Muscle layer of colon (tissue), 2 donors: ENCODE data around the gene ZSCAN31.
"Not testable (repeated sequence)": the region's sequence is repeated elsewhere in the genome, so short reads cannot be mapped to it uniquely, and the experiment has no call there.

Source experiments
- H3K27ac ChIP-seq: one replicate; pipeline ENCODE4 v1.7.0; 2013; ENCODE audit warnings: low read depth, mild to moderate bottlenecking, low read length, moderate library complexity
- H3K27me3 ChIP-seq, 2 donors: one replicate each; pipeline ENCODE4 v1.7.0; 2013; ENCODE audit warnings: low read length in 2 of 2, mild to moderate bottlenecking in 2 of 2; ENCODE audit not compliant: insufficient read depth in 2 of 2, control insufficient read depth in 1 of 2
- H3K36me3 ChIP-seq: one replicate; pipeline ENCODE4 v1.7.0; 2013; ENCODE audit warnings: mild to moderate bottlenecking, low read length; ENCODE audit not compliant: insufficient read depth
- H3K4me1 ChIP-seq: one replicate; pipeline ENCODE4 v1.7.0; 2013; ENCODE audit warnings: mild to moderate bottlenecking, low read length; ENCODE audit not compliant: insufficient read depth
- H3K4me3 ChIP-seq, 2 donors: one replicate each; pipeline ENCODE4 v1.7.0; 2013; ENCODE audit warnings: low read length in 2 of 2, low read depth in 1 of 2, mild to moderate bottlenecking in 1 of 2, moderate library complexity in 1 of 2
- H3K9ac ChIP-seq: one replicate; pipeline ENCODE4 v1.7.0; 2013; ENCODE audit warnings: low read length
- H3K9me3 ChIP-seq: one replicate; pipeline ENCODE4 v1.7.0; 2013; ENCODE audit warnings: mild to moderate bottlenecking, low read length
- donor health status: abdominal sarcoma.
- donor health status: Adenocarcinoma of cecum.

The ZSCAN31 gene

DNA sequence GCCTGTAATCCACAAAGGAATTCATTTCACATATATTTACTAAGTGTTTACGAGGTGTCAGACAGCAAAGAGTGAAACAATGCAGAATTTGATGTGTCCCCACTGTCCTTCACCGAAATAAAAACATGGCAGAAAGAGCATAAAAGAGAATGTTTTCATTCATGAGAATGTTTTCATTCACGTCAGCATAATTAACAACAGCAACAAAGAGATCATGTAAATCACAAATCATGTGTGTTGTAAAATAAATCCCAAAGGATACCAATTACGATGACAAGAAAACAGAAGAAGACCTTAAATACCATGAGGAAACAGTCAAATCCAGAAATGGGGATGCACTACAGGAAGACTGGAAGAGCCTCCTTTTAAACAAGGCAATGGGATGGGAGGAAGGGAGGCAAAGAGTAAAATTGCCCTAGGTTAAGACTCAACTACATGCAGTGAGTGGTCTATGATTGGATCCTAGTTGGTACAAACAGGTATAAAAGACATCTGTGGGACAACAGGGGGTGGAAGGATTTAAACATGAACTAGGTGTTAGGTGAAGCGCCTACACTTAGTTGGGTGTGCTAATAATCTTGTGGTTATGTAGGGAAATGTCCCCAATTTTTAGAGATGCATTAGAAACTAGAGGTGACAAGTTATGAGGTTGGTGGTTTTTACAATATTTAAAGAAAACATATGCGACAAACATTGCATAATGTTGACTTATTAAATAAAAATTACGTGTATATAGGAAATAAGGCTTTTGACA is 1.5 kb downstream of the ZSCAN31 start:
- Histone ChIP-seq H3K4me1 (peaks cover 34% of the 10 kb centered on the region), H3K9me3 (no peaks in the 10 kb centered on the region), H3K27me3 (no peaks in the 10 kb centered on the region), H3K9ac (peak overlapping the region; percentile 87), H3K4me3 (peak overlapping the region; percentile 11 to 80), H3K36me3 (peaks cover 6% of the 10 kb centered on the region), H3K27ac (peak overlapping the region; percentile 99)

DNA sequence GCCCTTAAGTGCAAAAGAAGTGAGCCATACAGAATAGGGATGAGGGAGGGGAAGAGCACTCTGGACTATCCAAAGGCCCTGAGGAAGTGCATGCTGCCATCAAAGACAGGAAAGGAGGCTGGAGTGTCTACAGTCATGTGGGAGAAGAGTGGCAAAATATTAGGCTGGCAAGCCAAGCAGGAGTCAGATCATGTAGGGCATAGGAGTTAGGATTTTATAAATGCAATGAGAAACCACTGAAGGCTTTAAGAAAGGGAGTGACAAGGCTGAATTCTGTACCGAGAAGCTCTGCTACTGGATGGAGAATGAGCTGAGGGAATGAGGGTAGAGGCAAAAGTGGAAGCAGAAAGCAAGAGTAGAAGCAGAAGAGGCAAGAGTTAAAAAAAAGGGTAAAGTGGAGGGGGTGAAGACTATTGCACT is 2.3 kb downstream of the ZSCAN31 start:
- no peaks in the 10 kb centered on the region for H3K9me3 ChIP-seq
- H3K27me3 ChIP-seq, result no peaks in the 10 kb centered on the region
- no peak overlapping the region for H3K9ac ChIP-seq
- peaks cover 34% of the 10 kb centered on the region for H3K4me1 ChIP-seq
- H3K36me3 ChIP-seq, result peaks cover 13% of the 10 kb centered on the region
- H3K27ac ChIP-seq, result peak overlapping the region; percentile 99
- no peak overlapping the region for H3K4me3 ChIP-seq

DNA sequence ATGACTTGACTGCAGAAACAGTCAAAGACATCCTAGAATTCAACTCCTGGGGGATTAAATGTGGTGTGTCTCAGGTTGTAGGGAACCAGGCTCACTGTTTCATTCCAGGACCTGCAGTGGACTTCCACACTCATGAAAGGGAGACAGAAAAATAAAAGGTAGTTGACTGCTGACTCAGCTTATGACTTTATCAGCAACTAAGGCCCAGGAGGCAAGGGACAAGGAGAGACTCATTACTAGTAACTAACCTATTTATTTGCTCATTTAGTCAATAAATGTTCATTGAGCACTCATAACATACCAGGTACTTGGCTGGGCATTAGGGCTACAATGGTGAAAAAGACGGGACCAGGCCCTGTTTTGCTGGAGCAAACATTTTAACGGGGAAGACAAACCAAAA is 2.9 kb downstream of the ZSCAN31 start:
- H3K4me3 ChIP-seq, result no peak overlapping the region
- no peak overlapping the region for H3K9ac ChIP-seq
- H3K9me3 ChIP-seq, result no peaks in the 10 kb centered on the region
- H3K27me3 ChIP-seq, result no peaks in the 10 kb centered on the region
- no peak overlapping the region for H3K27ac ChIP-seq
- H3K4me1 ChIP-seq, result peaks cover 34% of the 10 kb centered on the region
- H3K36me3 ChIP-seq, result peaks cover 13% of the 10 kb centered on the region

DNA sequence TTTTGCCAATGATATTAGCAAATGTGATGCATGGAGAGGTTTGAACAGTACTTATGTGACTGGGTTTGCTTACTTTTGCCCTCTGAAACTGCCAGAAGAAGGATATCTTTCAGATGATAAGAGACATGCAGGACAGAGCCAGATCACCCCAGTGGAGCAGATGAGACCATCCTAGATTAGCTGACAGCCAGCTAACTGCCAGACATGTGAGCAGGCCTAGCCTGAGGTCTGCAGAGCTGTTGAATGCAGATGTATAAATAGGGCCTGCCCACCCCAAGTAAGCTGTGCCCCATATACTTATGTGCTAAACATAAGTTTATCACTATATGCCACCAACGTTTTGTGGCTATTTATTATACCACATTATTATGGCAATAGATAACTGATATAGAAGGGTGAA is 5.9 kb downstream of the ZSCAN31 start:
- H3K4me3 ChIP-seq, result no peak overlapping the region
- peaks cover 21% of the 10 kb centered on the region for H3K4me1 ChIP-seq
- no peaks in the 10 kb centered on the region for H3K27me3 ChIP-seq
- peaks cover 36% of the 10 kb centered on the region for H3K36me3 ChIP-seq
- H3K9ac ChIP-seq, result no peak overlapping the region
- H3K27ac ChIP-seq, result no peak overlapping the region
- H3K9me3 ChIP-seq, result peaks cover 23% of the 10 kb centered on the region

DNA sequence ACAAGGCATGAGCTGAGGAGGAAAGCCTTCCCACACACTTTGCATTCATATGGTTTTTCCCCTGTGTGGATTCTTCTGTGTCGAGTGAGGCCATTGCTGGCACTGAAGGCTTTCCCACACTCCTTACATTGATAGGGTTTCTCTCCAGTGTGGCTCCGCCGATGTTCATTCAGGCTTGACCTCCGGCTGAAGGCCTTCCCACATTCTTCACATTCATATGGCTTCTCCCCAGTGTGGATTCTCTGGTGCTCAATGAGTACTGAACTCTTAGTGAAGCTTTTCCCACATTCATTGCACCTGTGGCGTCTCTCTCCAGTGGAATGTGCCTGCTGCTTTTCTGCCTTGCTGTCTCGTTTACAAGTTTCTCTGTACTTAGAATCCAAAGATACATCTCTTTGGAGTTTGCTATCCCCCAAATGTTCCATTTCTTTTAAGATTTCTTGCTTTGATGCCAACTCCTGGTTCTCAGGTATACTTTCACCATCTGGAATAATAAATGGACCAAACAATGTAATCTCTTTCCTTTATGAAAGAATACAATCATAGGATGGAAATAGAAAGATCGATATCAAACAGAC is 9.5 kb downstream of the ZSCAN31 start:
- Histone ChIP-seq H3K4me3 (peak overlapping the region in 1 of 2 donors; percentile 7), H3K27me3 (no peaks in the 10 kb centered on the region), H3K9me3 (peaks cover 23% of the 10 kb centered on the region), H3K27ac (no peak overlapping the region), H3K9ac (no peak overlapping the region), H3K4me1 (no peaks in the 10 kb centered on the region), H3K36me3 (peaks cover 41% of the 10 kb centered on the region)

DNA sequence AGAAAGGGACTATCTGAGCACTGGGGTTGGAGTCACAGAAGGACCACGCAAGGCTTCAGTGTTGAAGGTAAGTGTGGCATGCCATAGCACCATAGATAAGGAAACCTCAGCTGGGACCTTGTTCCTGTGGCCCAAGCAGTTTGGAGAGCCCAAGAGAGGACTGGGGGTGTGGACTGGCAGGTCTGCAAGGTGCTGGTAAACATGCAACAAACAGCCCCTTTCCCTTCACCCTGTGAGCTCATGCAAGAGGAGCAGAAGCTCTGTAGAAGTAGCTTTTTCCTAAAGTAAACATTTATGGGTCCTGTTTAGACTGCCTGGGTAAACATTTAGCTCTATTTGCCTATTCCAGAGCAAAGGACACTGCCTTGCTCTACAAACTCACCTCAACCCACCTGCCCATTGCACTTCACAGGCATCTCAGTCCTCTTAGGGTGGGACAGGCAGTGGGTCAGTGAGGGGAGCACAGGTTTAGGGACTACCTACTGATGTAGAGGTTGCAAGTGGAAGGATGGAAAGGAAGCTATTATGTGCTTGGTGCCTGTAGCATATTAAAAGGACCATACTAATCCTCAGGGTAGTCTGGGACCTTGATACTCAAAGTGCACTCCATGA is 12.0 kb downstream of the ZSCAN31 start:
- peaks cover 36% of the 10 kb centered on the region for H3K36me3 ChIP-seq
- H3K27ac ChIP-seq, result no peak overlapping the region

DNA sequence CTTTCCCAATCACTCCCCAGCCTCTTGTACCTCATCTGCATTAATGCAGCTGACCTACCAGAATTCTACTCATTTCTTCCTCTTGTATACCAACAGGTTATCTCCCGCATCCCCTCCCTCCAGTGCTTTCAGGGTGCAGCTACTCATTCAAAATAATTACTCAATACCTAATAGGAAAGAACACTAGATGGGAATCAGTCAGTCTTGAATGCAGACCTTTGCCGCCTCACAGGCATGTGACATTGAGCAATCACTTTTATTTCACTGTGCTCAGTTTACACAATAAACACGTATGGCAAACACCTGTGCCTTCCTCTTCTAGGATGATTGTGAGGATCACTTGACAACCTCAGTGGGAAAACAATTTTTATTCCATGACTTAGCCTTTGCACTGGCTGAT is 13.3 kb downstream of the ZSCAN31 start:
- no peaks in the 10 kb centered on the region for H3K27me3 ChIP-seq
- H3K9me3 ChIP-seq, result peaks cover 29% of the 10 kb centered on the region
- no peak overlapping the region for H3K27ac ChIP-seq
- H3K9ac ChIP-seq, result no peak overlapping the region
- no peak overlapping the region for H3K4me3 ChIP-seq
- no peaks in the 10 kb centered on the region for H3K4me1 ChIP-seq
- peaks cover 34% of the 10 kb centered on the region for H3K36me3 ChIP-seq

More for the DNA sequence above, 12.0 kb downstream of the ZSCAN31 start:
- Histone ChIP-seq H3K27me3 (no peaks in the 10 kb centered on the region), H3K9me3 (peaks cover 29% of the 10 kb centered on the region), H3K4me3 (no peak overlapping the region), H3K9ac (no peak overlapping the region), H3K4me1 (no peaks in the 10 kb centered on the region)

DNA sequence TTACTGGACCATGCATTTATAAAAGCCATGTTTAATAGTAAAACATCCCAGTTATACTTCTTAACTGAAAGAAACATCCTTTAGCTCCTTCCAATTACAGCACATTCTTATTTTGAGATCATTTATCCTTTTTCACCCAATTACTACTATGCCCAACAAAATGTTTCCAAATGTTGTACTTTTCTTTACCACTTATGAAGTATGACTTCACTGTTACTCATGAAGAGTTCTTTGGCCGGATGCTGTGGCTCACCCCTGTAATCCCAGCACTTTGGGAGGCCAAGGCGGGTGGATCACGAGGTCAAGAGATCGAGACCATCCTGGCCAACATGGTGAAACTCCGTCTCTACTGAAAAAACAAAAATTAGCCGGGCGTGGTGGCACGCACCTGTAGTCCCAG is 18.1 kb downstream of the ZSCAN31 start:
- not testable (repeated sequence) for H3K27ac ChIP-seq, H3K27me3 ChIP-seq, H3K9ac ChIP-seq, H3K9me3 ChIP-seq, H3K4me1 ChIP-seq, H3K36me3 ChIP-seq, H3K4me3 ChIP-seq

- H3K9me3 ChIP-seq, result peaks cover 2% of the 10 kb centered on the region
- H3K27me3 ChIP-seq, result no peaks in the 10 kb centered on the region
- H3K4me3 ChIP-seq, result no peak overlapping the region
- H3K4me1 ChIP-seq, result no peaks in the 10 kb centered on the region
- H3K36me3 ChIP-seq, result no peaks in the 10 kb centered on the region
- H3K27ac ChIP-seq, result no peak overlapping the region
- no peak overlapping the region for H3K9ac ChIP-seq
Measured at GRCh38 chr6:28315628-28316027, 20.3 kb downstream of the ZSCAN31 start.

DNA sequence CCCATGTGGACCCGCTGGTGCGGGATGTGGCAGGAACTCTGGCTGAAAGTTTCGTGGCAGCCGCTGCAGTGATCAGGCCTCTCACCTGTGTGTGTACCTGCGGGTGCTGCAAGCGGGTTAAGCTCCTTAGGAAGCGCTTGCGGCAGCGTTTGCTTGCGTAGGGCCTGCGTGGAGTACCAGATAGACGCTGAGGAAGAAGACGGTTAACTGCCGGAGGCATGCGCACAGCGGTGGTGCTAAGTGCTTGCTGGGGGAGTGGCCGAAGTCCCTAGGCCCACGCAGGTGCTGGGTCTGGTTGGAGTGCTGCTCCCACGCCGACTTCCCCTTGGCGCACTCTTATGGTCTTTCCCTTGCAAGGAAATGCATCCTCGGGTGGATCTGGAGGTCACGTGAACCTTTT is 23.0 kb downstream of the ZSCAN31 start:
- Histone ChIP-seq H3K27me3 (no peaks in the 10 kb centered on the region), H3K9ac (no peak overlapping the region), H3K36me3 (no peaks in the 10 kb centered on the region), H3K27ac (no peak overlapping the region), H3K4me3 (no peak overlapping the region), H3K4me1 (no peaks in the 10 kb centered on the region), H3K9me3 (no peaks in the 10 kb centered on the region)

GRCh38 chr6:28311139-28311823 is 24.7 kb downstream of the ZSCAN31 start:
- Histone ChIP-seq H3K4me3 (no peak overlapping the region), H3K27ac (no peak overlapping the region), H3K27me3 (no peaks in the 10 kb centered on the region), H3K9ac (no peak overlapping the region), H3K9me3 (no peaks in the 10 kb centered on the region), H3K36me3 (no peaks in the 10 kb centered on the region), H3K4me1 (no peaks in the 10 kb centered on the region)
